Measurements from ENCODE around the gene SDR42E1.
"Not testable (repeated sequence)": the region's sequence is repeated elsewhere in the genome, so short reads cannot be mapped to it uniquely, and the experiment has no call there.

The SDR42E1 gene

DNA sequence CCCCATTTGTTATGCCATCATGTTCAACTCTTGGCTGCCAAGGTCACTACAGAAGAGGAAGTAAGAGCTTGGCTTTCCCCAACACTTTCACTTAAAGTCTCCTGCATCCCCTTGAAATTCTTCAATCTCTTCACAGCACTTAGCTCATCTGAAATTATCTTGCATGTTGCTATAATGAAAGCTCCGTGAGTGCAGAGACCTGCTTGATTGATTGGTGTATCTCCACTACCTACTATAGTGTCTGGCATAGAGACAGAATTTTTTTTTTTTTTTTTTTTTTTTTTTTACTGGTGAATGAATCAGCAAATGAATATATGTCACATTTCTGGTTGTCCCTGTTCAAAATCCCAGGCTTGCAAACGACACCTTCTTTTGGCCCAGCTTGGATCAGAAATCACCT is 1.9 kb upstream of the SDR42E1 start:
- Histone ChIP-seq H3K36me3 (no peaks in the 10 kb centered on the region), H3K27ac (no peak overlapping the region), H3K27me3 (peaks cover 43% of the 10 kb centered on the region), H3K9me3 (peaks cover 12% of the 10 kb centered on the region), H3K4me3 (ENCODE audit: low read depth in 1 of 2, low read length in 1 of 2) (no peak overlapping the region), H3K4me1 (ENCODE audit: control insufficient read depth in 1 of 2, insufficient read depth in 1 of 2, low read depth in 1 of 2, low read length in 1 of 2) (no peaks in the 10 kb centered on the region)
- TF ChIP-seq, protein P1, sequence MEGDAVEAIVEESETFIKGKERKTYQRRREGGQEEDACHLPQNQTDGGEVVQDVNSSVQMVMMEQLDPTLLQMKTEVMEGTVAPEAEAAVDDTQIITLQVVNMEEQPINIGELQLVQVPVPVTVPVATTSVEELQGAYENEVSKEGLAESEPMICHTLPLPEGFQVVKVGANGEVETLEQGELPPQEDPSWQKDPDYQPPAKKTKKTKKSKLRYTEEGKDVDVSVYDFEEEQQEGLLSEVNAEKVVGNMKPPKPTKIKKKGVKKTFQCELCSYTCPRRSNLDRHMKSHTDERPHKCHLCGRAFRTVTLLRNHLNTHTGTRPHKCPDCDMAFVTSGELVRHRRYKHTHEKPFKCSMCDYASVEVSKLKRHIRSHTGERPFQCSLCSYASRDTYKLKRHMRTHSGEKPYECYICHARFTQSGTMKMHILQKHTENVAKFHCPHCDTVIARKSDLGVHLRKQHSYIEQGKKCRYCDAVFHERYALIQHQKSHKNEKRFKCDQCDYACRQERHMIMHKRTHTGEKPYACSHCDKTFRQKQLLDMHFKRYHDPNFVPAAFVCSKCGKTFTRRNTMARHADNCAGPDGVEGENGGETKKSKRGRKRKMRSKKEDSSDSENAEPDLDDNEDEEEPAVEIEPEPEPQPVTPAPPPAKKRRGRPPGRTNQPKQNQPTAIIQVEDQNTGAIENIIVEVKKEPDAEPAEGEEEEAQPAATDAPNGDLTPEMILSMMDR (IDR thresholded peaks at IDR 0.05), result no peak

DNA sequence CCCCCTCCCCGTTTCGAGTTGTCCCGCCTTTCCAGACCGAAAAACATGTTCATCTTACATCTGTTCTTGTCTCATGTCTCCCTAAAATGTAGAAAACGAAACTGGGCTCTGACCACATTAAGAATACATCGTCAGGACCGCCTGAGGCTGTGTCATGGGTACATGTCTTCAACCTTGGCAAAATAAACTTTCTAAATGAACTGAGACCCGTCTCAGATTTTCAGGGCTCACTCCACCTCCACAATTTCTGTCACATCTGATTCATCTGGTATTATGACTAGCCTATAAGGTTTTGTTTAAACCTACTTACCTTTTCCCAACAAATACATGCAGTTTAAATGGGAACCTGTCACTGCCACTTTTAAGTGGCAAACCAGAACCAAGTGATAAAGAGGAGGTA is 621 bp downstream of the SDR42E1 start:
- Histone ChIP-seq H3K4me3 (ENCODE audit: low read depth in 1 of 2, low read length in 1 of 2) (no peak overlapping the region), H3K27me3 (peaks cover 33% of the 10 kb centered on the region), H3K4me1 (ENCODE audit: control insufficient read depth in 1 of 2, insufficient read depth in 1 of 2, low read depth in 1 of 2, low read length in 1 of 2) (no peaks in the 10 kb centered on the region), H3K27ac (no peak overlapping the region), H3K36me3 (no peaks in the 10 kb centered on the region), H3K9me3 (peaks cover 12% of the 10 kb centered on the region)
- TF ChIP-seq, protein P1 (IDR thresholded peaks at IDR 0.05), result no peak

DNA sequence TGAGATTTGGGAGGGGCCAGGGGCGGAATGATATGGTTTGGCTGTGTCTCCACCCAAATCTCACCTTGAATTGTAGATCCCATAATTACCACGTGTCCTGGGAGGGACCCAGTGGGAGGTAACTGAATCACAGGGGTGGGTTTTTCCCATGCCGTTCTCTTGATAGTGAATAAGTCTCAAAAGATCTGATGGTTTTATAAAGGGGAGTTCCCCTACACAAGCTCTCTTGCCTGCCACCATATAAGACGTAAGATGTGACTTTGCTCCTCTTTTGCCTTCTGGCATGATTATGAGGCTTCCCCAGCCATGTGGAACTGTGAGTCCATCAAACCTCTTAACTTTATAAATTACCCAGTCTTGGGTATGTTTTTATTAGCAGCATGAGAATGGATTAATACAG is 1.5 kb downstream of the SDR42E1 start:
- H3K9me3 ChIP-seq, result peaks cover 12% of the 10 kb centered on the region
- H3K27ac ChIP-seq; H3K4me3 ChIP-seq (ENCODE audit: low read depth in 1 of 2, low read length in 1 of 2); H3K4me1 ChIP-seq (ENCODE audit: control insufficient read depth in 1 of 2, insufficient read depth in 1 of 2, low read depth in 1 of 2, low read length in 1 of 2); H3K36me3 ChIP-seq: not testable (repeated sequence)
- H3K27me3 ChIP-seq, result peaks cover 33% of the 10 kb centered on the region

DNA sequence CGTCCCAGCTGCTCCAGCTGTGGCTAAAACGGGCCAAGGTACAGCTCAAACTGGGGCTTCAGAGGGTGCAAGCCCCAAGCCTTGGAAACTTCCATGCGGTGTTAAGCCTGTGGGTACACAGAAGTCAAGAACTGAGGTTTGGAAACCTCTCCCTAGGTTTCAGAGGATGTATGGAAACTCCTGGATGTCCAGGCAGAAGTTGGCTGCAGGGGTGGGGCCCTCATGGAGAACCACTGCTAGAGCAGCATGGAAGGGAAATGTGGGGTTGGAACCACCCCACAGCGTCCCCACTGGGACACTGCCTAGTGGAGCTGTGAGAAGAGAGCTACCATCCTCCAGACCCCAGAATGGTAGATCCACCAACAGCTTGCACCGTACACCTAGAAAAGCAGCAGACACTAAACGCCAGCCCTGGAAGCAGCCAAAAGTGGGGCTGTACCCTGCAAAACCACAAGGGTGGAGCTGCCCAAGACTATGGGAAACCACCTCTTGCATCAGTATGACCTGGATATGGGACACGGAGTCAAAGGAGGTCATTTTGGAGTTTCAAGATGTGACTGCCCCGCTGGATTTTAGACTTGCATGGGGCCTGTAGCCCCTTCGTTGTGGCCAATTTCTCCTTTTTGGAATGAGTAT is 2.2 kb downstream of the SDR42E1 start:
- H3K4me1 ChIP-seq (ENCODE audit: control insufficient read depth in 1 of 2, insufficient read depth in 1 of 2, low read depth in 1 of 2, low read length in 1 of 2), result no peaks in the 10 kb centered on the region
- H3K27me3 ChIP-seq, result peaks cover 33% of the 10 kb centered on the region
- H3K27ac ChIP-seq, result no peak overlapping the region
- TF ChIP-seq, protein P1 (IDR thresholded peaks at IDR 0.05), result no peak
- H3K36me3 ChIP-seq, result no peaks in the 10 kb centered on the region
- H3K9me3 ChIP-seq, result peaks cover 12% of the 10 kb centered on the region
- no peak overlapping the region for H3K4me3 ChIP-seq (ENCODE audit: low read depth in 1 of 2, low read length in 1 of 2)

DNA sequence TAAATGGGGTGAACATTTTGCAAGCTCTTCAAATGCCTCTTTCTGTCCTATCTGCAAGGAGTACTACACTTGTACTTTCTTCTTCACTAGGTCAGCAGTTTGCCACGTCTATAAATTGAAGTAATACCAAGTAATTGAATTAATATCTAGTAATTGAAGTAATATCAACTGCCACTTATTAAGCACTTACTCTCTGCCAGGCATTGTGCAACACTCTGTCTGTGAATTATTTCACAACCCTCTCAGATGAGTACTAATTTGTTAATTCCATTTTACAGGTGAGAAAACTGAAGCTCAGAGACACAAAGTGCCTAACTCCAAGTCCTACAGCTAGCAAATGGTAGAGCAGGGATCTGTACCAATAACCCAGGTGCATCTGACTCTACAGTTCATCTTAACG is 4.1 kb downstream of the SDR42E1 start:
- Histone ChIP-seq H3K9me3 (peaks cover 12% of the 10 kb centered on the region), H3K27me3 (peaks cover 25% of the 10 kb centered on the region), H3K4me1 (ENCODE audit: control insufficient read depth in 1 of 2, insufficient read depth in 1 of 2, low read depth in 1 of 2, low read length in 1 of 2) (no peaks in the 10 kb centered on the region), H3K4me3 (ENCODE audit: low read depth in 1 of 2, low read length in 1 of 2) (no peak overlapping the region), H3K27ac (no peak overlapping the region), H3K36me3 (no peaks in the 10 kb centered on the region)
- TF ChIP-seq, protein P1 (IDR thresholded peaks at IDR 0.05), result no peak

DNA sequence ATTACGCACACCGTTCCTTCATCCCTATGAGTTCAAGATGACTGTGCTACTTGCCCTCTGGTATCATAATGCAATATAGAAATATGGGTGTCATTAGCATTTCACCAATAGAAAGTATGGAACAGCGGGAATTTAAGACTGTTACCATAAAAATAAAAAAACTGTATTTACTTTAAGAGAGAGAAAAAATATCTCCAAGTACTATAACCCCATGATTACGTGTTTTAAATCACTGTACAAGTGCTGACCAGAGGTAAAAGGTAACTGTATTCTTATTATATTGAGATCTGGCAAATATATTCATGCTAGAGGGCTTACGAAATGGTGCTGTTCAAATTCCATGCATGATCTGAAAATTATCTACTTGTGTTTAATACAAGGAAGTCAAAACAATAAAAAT is 5.2 kb downstream of the SDR42E1 start:
- Histone ChIP-seq H3K9me3 (peaks cover 12% of the 10 kb centered on the region), H3K27ac (no peak overlapping the region), H3K27me3 (peaks cover 13% of the 10 kb centered on the region), H3K36me3 (no peaks in the 10 kb centered on the region), H3K4me3 (ENCODE audit: low read depth in 1 of 2, low read length in 1 of 2) (no peak overlapping the region), H3K4me1 (ENCODE audit: control insufficient read depth in 1 of 2, insufficient read depth in 1 of 2, low read depth in 1 of 2, low read length in 1 of 2) (no peaks in the 10 kb centered on the region)
- TF ChIP-seq, protein P1 (IDR thresholded peaks at IDR 0.05), result no peak

Measured in neutrophil (primary cell).